ENCODE measurements around the gene MICAL2. TPM values are rescaled to one million over a fixed set of nuclear protein-coding genes. Genes with fewer than 3 reads are reported as not detected.

Gene MICAL2
- total and polyA plus RNA-seq, 12 donors, result 8.4 to 80.5 (median 34.1) TPM

DNA sequence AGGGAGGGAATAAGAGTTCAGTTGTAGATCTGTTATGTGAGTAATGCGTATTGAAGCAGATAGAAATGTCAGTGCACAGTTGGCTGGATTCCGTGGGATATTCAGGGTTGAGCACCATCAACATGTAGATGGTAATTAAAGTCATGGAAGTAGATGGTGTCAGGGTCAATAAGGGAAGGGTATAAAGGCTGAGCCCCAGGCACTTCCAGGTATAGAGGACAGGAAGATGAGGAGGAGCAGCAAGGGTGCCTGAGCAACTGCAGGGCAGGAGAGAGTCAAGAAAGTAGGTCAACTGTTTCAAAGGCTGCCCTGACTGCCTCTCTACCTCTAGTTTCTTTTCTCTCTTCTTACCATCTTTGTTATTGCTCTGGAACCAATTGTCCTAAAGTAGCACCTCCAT, 85.9 kb downstream of the MICAL2 start:
- Histone ChIP-seq H3K27me3 (no peaks in the 10 kb centered on the region), H3K9me3 (replicated peaks in 1 of 3) (no peaks in the 10 kb centered on the region), H3K4me3 (no peak overlapping the region), H3K36me3 (replicated peaks in 1 of 2) (no peaks in the 10 kb centered on the region), H3K4me1 (replicated peaks in 1 of 2) (peaks cover 0 to 13% of the 10 kb centered on the region in 2 donors), H3K27ac (no peak overlapping the region)
- intact Hi-C loops (cut with DNase I), result no loop called here
- WGBS, 4 donors, result 82 to 89% (median 86%) methylated on average over 2 of the region's 2 CpGs
- no peak for DNase-seq
- TF ChIP-seq POLR2A (IDR thresholded peaks at IDR 0.05), result no peak
- TF ChIP-seq CTCF (IDR thresholded peaks at IDR 0.05), result no peak

GRCh38 chr11:12196872-12197271, 86.5 kb downstream of the MICAL2 start:
- TF ChIP-seq CTCF (IDR thresholded peaks at IDR 0.05) (no peak), POLR2A (IDR thresholded peaks at IDR 0.05) (no peak)
- no peak overlapping the region for H3K27ac ChIP-seq
- H3K36me3 ChIP-seq (replicated peaks in 1 of 2), result no peaks in the 10 kb centered on the region
- H3K4me1 ChIP-seq (replicated peaks in 1 of 2), result peaks cover 0 to 13% of the 10 kb centered on the region in 2 donors
- no peak overlapping the region for H3K4me3 ChIP-seq
- intact Hi-C loops (cut with DNase I), result no loop called here
- no peak for DNase-seq
- H3K9me3 ChIP-seq (replicated peaks in 1 of 3), result no peaks in the 10 kb centered on the region
- H3K27me3 ChIP-seq, result no peaks in the 10 kb centered on the region

GRCh38 chr11:12198251-12199222, 88.1 kb downstream of the MICAL2 start:
- intact Hi-C loops (cut with DNase I), result no loop called here
- DNase-seq, result peak in 1 of 7 donors; percentile 35
- no peaks in the 10 kb centered on the region for H3K27me3 ChIP-seq
- H3K27ac ChIP-seq, result peak overlapping the region in 1 of 5 donors; percentile 86
- no peaks in the 10 kb centered on the region for H3K36me3 ChIP-seq (replicated peaks in 1 of 2)
- H3K4me3 ChIP-seq, result no peak overlapping the region
- no peak for TF ChIP-seq POLR2A (IDR thresholded peaks at IDR 0.05)
- WGBS, 4 donors, result 78 to 88% (median 85%) methylated on average over 7 to 8 of the region's 8 CpGs
- peaks cover 0 to 13% of the 10 kb centered on the region in 2 donors for H3K4me1 ChIP-seq (replicated peaks in 1 of 2)
- no peaks in the 10 kb centered on the region for H3K9me3 ChIP-seq (replicated peaks in 1 of 3)

GRCh38 chr11:12199231-12199948, 89.0 kb downstream of the MICAL2 start:
- DNase-seq, result no peak
- Histone ChIP-seq H3K36me3 (replicated peaks in 1 of 2) (no peaks in the 10 kb centered on the region), H3K4me3 (no peak overlapping the region), H3K27ac (peak overlapping the region in 3 of 5 donors; percentile 33 to 86 (median 72)), H3K4me1 (replicated peaks in 1 of 2) (peaks cover 0 to 13% of the 10 kb centered on the region in 2 donors), H3K27me3 (no peaks in the 10 kb centered on the region), H3K9me3 (replicated peaks in 1 of 3) (no peaks in the 10 kb centered on the region)
- 63 to 85% (median 82%) methylated on average over 7 to 13 of the region's 13 CpGs for WGBS, 4 donors
- TF ChIP-seq POLR2A (IDR thresholded peaks at IDR 0.05) (no peak), CTCF (IDR thresholded peaks at IDR 0.05) (no peak)
- intact Hi-C loops (cut with DNase I), result no loop called here
